Measurements from ENCODE around the gene SLAMF7. TPM values are rescaled to one million over a fixed set of nuclear protein-coding genes. Genes with fewer than 3 reads are reported as not detected.
A peak's percentile ranks its signal among the peaks of the same experiment; 100 is the strongest.

The SLAMF7 gene
- total RNA-seq, 8 experiments from 2014 or later, result 0.08 to 1.1 (median 0.12) TPM; not detected in 2

- ATAC-seq (replicated peaks in 6 of 8), result peak in 3 of 8 experiments; percentile 74 to 88 (median 86)
- H3K4me1 ChIP-seq (replicated peaks in 1 of 2), result no peaks in the 10 kb centered on the region
- in situ Hi-C loops (cut with MboI; ENCODE audit: low pct_unique_long_range_greater_than_20kb in 2 of 9, low sequenced_read_pairs in 9 of 9, unreplicated experiment in 9 of 9), result loop anchor here in 1 of 9 experiments (10.0 kb wide), 1 partner anchor 83 kb away; no protein-coding TSS in a partner anchor
- no peak overlapping the region for H3K4me3 ChIP-seq
- no peak overlapping the region for H3K27ac ChIP-seq
Measured at GRCh38 chr1:160768295-160768657, 29.2 kb downstream of the SLAMF7 start.

- in situ Hi-C loops (cut with MboI; ENCODE audit: low pct_unique_long_range_greater_than_20kb in 2 of 9, low sequenced_read_pairs in 9 of 9, unreplicated experiment in 9 of 9), result no loop called here
- no peaks in the 10 kb centered on the region for H3K4me1 ChIP-seq (replicated peaks in 1 of 2)
- no peak for ATAC-seq (replicated peaks in 6 of 8)
- WGBS, 10 experiments, result 0 to 100% (median 79%) methylated on average over 1 of the region's 1 CpG
- H3K4me3 ChIP-seq, result no peak overlapping the region
- H3K27ac ChIP-seq, result no peak overlapping the region
Measured at GRCh38 chr1:160772331-160772730, 33.3 kb downstream of the SLAMF7 start.

GRCh38 chr1:160773093-160773492 lies 34.0 kb downstream of the SLAMF7 start:
- Histone ChIP-seq H3K27ac (no peak overlapping the region), H3K4me3 (no peak overlapping the region), H3K4me1 (replicated peaks in 1 of 2) (no peaks in the 10 kb centered on the region)
- ATAC-seq (replicated peaks in 6 of 8), result no peak
- WGBS, 10 experiments, result 0 to 100% (median 75%) methylated on average over 1 to 3 of the region's 3 CpGs
- in situ Hi-C loops (cut with MboI; ENCODE audit: low pct_unique_long_range_greater_than_20kb in 2 of 9, low sequenced_read_pairs in 9 of 9, unreplicated experiment in 9 of 9), result no loop called here

GRCh38 chr1:160774886-160775719 lies 36.1 kb downstream of the SLAMF7 start:
- in situ Hi-C loops (cut with MboI; ENCODE audit: low pct_unique_long_range_greater_than_20kb in 2 of 9, low sequenced_read_pairs in 9 of 9, unreplicated experiment in 9 of 9), result no loop called here

GRCh38 chr1:160776178-160776577 lies 37.1 kb downstream of the SLAMF7 start:
- no peak overlapping the region for H3K27ac ChIP-seq
- ATAC-seq (replicated peaks in 6 of 8), result no peak
- H3K4me1 ChIP-seq (replicated peaks in 1 of 2), result peaks cover 0 to under 1% of the 10 kb centered on the region in 2 donors
- in situ Hi-C loops (cut with MboI; ENCODE audit: low pct_unique_long_range_greater_than_20kb in 2 of 9, low sequenced_read_pairs in 9 of 9, unreplicated experiment in 9 of 9), result no loop called here
- H3K4me3 ChIP-seq, result no peak overlapping the region
- 80 to 100% (median 87%) methylated on average over 1 of the region's 1 CpG; no CpG with 5 or more reads in 6 of the 10 experiments for WGBS, 10 experiments

More at GRCh38 chr1:160774886-160775719, 36.1 kb downstream of the SLAMF7 start:
- no peaks in the 10 kb centered on the region for H3K4me1 ChIP-seq (replicated peaks in 1 of 2)
- H3K4me3 ChIP-seq, result no peak overlapping the region
- 0 to 89% (median 20%) methylated on average over 1 to 2 of the region's 2 CpGs; no CpG with 5 or more reads in 5 of the 10 experiments for WGBS, 10 experiments
- H3K27ac ChIP-seq, result no peak overlapping the region
- no peak for ATAC-seq (replicated peaks in 6 of 8)

GRCh38 chr1:160777486-160778089 lies 38.5 kb downstream of the SLAMF7 start:
- peak in 3 of 8 experiments; percentile 53 to 67 (median 54) for ATAC-seq (replicated peaks in 6 of 8)
- H3K4me1 ChIP-seq (replicated peaks in 1 of 2), result peaks cover 0 to 4% of the 10 kb centered on the region in 2 donors
- in situ Hi-C loops (cut with MboI; ENCODE audit: low pct_unique_long_range_greater_than_20kb in 2 of 9, low sequenced_read_pairs in 9 of 9, unreplicated experiment in 9 of 9), result no loop called here
- H3K27ac ChIP-seq, result no peak overlapping the region
- 14 to 72% (median 54%) methylated on average over 2 to 5 of the region's 7 CpGs; no CpG with 5 or more reads in 4 of the 10 experiments for WGBS, 10 experiments
- no peak overlapping the region for H3K4me3 ChIP-seq

GRCh38 chr1:160778976-160779375 lies 39.9 kb downstream of the SLAMF7 start:
- H3K27ac ChIP-seq, result no peak overlapping the region
- in situ Hi-C loops (cut with MboI; ENCODE audit: low pct_unique_long_range_greater_than_20kb in 2 of 9, low sequenced_read_pairs in 9 of 9, unreplicated experiment in 9 of 9), result no loop called here
- no peak overlapping the region for H3K4me3 ChIP-seq
- WGBS, 10 experiments, result 40 to 100% (median 73%) methylated on average over 1 to 5 of the region's 6 CpGs
- peaks cover 0 to 4% of the 10 kb centered on the region in 2 donors for H3K4me1 ChIP-seq (replicated peaks in 1 of 2)
- ATAC-seq (replicated peaks in 6 of 8), result no peak

- in situ Hi-C loops (cut with MboI; ENCODE audit: low pct_unique_long_range_greater_than_20kb in 2 of 9, low sequenced_read_pairs in 9 of 9, unreplicated experiment in 9 of 9), result no loop called here
- WGBS, 10 experiments, result 53 to 100% (median 80%) methylated on average over 1 to 15 of the region's 18 CpGs; no CpG with 5 or more reads in 1 of the 10 experiments
- peak in 4 of 8 experiments; percentile 12 to 86 (median 56) for ATAC-seq (replicated peaks in 6 of 8)
- Histone ChIP-seq H3K4me3 (no peak overlapping the region), H3K27ac (no peak overlapping the region), H3K4me1 (replicated peaks in 1 of 2) (peaks cover 0 to 4% of the 10 kb centered on the region in 2 donors)
Measured at GRCh38 chr1:160779626-160780397, 40.8 kb downstream of the SLAMF7 start.

GRCh38 chr1:160780398-160780755 lies 41.3 kb downstream of the SLAMF7 start:
- Histone ChIP-seq H3K4me3 (no peak overlapping the region), H3K4me1 (replicated peaks in 1 of 2) (peaks cover 0 to 4% of the 10 kb centered on the region in 2 donors), H3K27ac (no peak overlapping the region)
- 57 to 100% (median 85%) methylated on average over 1 to 2 of the region's 2 CpGs; no CpG with 5 or more reads in 4 of the 10 experiments for WGBS, 10 experiments
- in situ Hi-C loops (cut with MboI; ENCODE audit: low pct_unique_long_range_greater_than_20kb in 2 of 9, low sequenced_read_pairs in 9 of 9, unreplicated experiment in 9 of 9), result no loop called here
- ATAC-seq (replicated peaks in 6 of 8), result no peak

GRCh38 chr1:160781186-160781766 lies 42.2 kb downstream of the SLAMF7 start:
- H3K27ac ChIP-seq, result no peak overlapping the region
- peaks cover 0 to 4% of the 10 kb centered on the region in 2 donors for H3K4me1 ChIP-seq (replicated peaks in 1 of 2)
- H3K4me3 ChIP-seq, result no peak overlapping the region
- WGBS, 10 experiments, result 5 to 100% (median 74%) methylated on average over 1 to 8 of the region's 8 CpGs
- ATAC-seq (replicated peaks in 6 of 8), result no peak
- in situ Hi-C loops (cut with MboI; ENCODE audit: low pct_unique_long_range_greater_than_20kb in 2 of 9, low sequenced_read_pairs in 9 of 9, unreplicated experiment in 9 of 9), result no loop called here

GRCh38 chr1:160781914-160782689 lies 43.1 kb downstream of the SLAMF7 start:
- peaks cover 0 to 4% of the 10 kb centered on the region in 2 donors for H3K4me1 ChIP-seq (replicated peaks in 1 of 2)
- no peak for ATAC-seq (replicated peaks in 6 of 8)
- WGBS, 10 experiments, result 52 to 95% (median 74%) methylated on average over 2 to 9 of the region's 9 CpGs; no CpG with 5 or more reads in 1 of the 10 experiments
- H3K4me3 ChIP-seq, result no peak overlapping the region
- H3K27ac ChIP-seq, result no peak overlapping the region
- in situ Hi-C loops (cut with MboI; ENCODE audit: low pct_unique_long_range_greater_than_20kb in 2 of 9, low sequenced_read_pairs in 9 of 9, unreplicated experiment in 9 of 9), result no loop called here

All from motor neuron (in vitro differentiated cells).